ENCODE results near the gene PLPP7.

GRCh38 chr9:131358556-131358955 lies 69.0 kb downstream of the PLPP7 start:
- TF ChIP-seq REST (IDR thresholded peaks at IDR 0.05; ENCODE audit: insufficient read depth in 1 of 2, low read depth in 2 of 2, low read length in 2 of 2) (no peak), FOXP2 (optimal IDR thresholded peaks at IDR 0.05; ENCODE audit: borderline replicate concordance, extremely low read depth, extremely low read length, insufficient read depth) (no peak)

Data from PFSK-1 (cell line).